ENCODE results near the gene EMC9.

DNA sequence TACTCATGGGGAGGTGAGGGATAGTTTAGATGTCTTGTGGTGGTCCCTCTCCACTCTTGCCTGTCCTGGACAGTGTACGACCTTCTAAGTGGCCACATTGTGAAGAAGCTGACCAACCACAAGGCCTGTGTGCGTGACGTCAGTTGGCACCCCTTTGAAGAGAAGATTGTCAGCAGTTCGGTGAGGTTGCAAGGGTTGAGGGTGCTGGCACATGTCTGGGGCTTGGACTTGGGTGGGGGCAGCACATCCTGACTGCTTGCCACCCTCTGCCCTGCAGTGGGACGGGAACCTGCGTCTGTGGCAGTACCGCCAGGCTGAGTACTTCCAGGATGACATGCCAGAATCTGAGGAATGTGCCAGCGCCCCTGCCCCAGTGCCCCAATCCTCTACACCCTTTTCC lies 18.5 kb downstream of the EMC9 start:
- TF ChIP-seq, protein P1, sequence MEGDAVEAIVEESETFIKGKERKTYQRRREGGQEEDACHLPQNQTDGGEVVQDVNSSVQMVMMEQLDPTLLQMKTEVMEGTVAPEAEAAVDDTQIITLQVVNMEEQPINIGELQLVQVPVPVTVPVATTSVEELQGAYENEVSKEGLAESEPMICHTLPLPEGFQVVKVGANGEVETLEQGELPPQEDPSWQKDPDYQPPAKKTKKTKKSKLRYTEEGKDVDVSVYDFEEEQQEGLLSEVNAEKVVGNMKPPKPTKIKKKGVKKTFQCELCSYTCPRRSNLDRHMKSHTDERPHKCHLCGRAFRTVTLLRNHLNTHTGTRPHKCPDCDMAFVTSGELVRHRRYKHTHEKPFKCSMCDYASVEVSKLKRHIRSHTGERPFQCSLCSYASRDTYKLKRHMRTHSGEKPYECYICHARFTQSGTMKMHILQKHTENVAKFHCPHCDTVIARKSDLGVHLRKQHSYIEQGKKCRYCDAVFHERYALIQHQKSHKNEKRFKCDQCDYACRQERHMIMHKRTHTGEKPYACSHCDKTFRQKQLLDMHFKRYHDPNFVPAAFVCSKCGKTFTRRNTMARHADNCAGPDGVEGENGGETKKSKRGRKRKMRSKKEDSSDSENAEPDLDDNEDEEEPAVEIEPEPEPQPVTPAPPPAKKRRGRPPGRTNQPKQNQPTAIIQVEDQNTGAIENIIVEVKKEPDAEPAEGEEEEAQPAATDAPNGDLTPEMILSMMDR (IDR thresholded peaks at IDR 0.05 in 4 of 5, conservative IDR thresholded peaks at IDR 0.05 in 1 of 5) = no peak
- no peak for TF ChIP-seq POLR2A (IDR thresholded peaks at IDR 0.05)
